Bone marrow (tissue), 2 donors: ENCODE data around the gene PTPRR.

Source experiments
- DNase-seq, 2 donors: peaks; one replicate each; lab custom pipeline; 2025; lab: John Stamatoyannopoulos, UW

PTPRR gene

GRCh38 chr12:70645494-70646317 lies 274.8 kb downstream of the PTPRR start:
- DNase-seq: no peak

- no peak for DNase-seq
These were observed 275.7 kb downstream of the PTPRR start for GRCh38 chr12:70644861-70645260.

- no peak for DNase-seq
These were observed 276.6 kb downstream of the PTPRR start for GRCh38 chr12:70643939-70644338.

GRCh38 chr12:70641691-70642090 lies 278.8 kb downstream of the PTPRR start:
- no peak for DNase-seq

GRCh38 chr12:70640901-70641300 lies 279.6 kb downstream of the PTPRR start:
- no peak for DNase-seq

GRCh38 chr12:70639535-70639934 lies 281.0 kb downstream of the PTPRR start:
- DNase-seq: no peak

DNA sequence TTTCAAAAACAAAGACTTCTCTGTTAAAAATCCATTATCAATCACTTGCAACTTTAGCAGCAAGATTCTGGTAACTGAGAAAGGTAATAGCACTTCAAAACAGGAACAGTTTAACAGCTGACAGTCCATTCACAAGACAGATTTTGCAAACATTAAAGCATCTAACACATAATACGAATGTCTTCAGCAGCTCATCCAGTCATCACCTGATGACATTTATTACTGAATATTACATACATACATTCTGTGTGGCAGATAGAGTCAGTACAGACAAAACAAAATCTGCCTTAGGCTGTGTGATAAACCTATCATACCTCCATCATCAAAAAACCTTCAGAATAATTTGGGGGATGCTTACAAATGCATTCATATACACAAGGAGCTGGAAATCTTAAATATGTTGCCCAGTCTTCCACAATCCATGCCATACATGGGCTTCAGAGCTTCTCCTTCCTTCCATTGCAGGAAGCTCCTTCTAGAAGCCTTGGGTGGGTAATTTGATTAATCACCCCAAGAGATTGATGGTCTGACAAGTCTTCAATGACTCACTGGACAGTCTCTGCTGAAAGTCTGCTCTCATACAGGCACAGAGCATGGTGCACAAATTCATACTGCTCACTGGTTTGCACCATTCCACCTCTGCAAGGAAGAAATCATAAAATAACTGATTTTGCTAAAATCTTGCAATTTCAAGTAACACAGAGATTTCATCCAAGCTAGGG lies 281.7 kb downstream of the PTPRR start:
- no peak for DNase-seq

DNA sequence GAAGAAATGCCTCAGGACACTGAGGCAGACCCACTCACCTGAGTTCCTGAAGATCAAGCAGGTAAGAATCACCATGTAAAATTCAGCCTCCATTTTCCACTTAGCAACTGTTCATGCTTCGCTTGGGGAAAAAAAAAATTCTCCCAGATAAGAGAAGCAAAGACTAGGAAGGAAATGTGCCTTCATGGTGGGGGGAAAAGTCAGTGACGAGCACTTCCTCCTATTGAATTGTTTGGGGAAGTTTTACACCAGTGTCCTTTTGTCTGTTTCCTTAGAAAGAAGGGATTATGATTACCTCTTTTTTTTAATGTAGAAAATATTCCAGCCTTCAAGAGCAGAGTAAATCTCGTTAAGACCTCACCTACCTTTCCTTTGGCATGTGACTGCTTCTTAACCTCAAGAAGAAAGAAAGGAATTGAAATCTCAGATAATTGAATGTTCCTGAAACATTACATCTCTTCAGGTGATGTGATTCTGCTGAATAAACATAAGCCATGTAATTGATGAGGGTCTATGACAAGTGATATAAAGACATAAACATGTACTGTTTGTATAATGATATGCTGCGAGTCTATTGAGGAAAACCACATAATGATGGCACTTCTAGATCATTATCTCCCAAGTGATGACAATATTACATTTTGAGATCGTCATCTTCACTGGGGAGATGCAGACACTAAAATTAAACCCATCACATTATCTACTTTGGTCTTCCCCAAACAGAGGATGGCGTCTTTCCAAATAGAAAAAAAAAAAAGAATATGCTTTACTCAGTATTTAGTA lies 283.0 kb downstream of the PTPRR start, which contains the start of gene PTPRB:
PTPRB (minus strand) TSS at position 127 of the 783 bp plus-strand sequence; CDS start at position 93, 34 bp downstream.
- no peak for DNase-seq

DNA sequence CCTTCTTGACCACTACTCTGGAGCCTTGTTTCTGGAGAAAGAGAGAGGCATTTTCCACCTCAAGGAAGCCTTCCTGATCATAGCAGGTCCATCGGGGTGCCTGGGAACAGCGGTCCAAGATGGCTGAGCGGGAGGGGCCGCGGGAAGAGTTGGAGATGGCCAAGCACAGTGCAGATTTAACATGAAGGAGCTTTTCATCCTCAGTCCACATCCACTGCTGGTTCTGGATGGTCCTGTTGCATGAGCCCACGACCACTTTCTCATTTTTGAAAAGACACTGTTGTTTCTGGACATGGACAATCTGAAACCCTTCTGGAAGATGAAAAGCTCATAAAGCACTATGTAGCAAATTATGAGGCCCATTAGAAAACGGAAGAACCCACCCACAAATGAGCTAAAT lies 284.8 kb downstream of the PTPRR start:
- no peak for DNase-seq

- DNase-seq: no peak
These were observed 291.6 kb downstream of the PTPRR start for GRCh38 chr12:70628701-70629480.

GRCh38 chr12:70627677-70628076 lies 292.9 kb downstream of the PTPRR start:
- DNase-seq: no peak

GRCh38 chr12:70626180-70626579 lies 294.4 kb downstream of the PTPRR start:
- no peak for DNase-seq

- no peak for DNase-seq
These were observed 300.9 kb downstream of the PTPRR start for GRCh38 chr12:70619471-70620152.

DNA sequence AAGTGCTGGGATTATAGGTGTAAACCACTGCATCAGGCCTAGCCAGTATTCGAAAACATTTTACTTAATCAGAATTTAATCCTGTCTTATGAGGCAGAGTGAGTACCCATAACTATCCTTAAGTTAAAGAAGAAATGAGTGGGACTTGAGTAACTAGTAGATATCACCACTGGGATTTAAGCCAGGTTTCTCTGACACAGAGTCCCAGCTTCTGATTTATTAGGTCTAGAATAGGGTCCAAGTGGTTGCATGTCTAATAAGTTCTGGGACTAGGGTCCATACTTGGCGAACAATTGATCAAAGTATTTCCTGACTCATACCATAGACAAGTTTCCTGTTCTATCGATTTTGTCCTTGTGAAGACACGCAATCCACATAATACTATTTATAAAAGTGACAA lies 302.2 kb downstream of the PTPRR start:
- no peak for DNase-seq

- DNase-seq: no peak
These were observed 303.1 kb downstream of the PTPRR start for GRCh38 chr12:70617450-70617849.

- no peak for DNase-seq
These were observed 305.2 kb downstream of the PTPRR start for GRCh38 chr12:70615174-70615866.

DNA sequence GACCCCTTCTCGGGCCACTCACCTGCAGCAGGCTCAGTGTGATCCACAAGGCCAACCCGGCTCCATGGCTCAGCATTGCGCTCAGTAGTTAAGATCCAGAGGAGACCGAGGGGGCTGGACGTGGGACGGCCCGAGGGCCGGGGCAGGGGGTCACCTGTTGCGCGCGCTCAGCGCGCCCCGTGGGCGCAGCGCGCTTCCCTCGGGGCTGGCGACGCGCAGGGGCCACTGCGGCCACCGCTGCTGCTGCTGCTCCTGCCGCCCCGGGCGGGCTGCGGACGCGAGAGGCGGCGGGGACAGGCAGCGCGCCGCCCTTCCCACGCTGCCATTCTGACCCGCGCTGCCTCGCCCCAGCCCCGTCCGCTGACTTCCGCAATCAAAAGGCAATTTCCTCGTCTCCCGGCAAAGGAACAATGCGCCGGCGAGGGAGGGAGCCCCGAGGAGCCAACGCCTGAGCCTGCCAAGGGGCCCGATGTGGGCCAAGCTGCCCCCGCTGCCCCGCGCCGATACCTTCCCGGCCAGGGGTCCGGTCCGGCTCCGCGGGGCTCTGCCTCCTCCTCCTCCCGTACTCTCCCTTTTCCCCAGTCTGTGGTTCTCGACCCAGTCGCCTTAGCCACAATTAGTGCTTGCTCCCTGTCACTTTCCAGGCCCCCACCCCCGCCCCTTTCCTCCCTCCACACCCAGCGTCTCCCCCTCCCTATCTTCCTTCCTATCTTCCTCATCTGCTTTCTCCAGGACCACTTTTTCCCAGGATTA lies 310.6 kb downstream of the PTPRR start:
- DNase-seq: peak in 1 of 2 donors; percentile 1

DNA sequence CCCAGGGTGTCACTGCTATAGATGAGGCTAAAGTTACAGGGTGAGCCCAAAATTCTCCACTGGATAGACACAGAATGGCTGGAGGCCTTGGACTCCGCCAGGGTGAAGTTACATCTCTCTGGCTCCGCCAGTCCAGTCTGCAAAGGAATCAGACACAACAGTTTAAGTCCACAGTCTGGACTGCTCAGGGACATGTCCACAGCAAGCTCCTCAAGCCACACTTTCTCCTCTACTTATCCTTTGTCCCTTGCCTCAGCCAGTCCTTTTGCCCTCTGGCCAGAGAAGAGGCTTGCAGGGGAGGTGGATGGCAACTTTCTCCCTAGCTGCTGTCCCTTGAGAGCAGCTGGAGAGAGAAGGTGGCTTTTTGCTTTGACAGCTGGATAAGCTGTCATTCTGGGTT lies 311.3 kb downstream of the PTPRR start:
- no peak for DNase-seq

- DNase-seq: no peak
These were observed 312.4 kb downstream of the PTPRR start for GRCh38 chr12:70608184-70608583.

DNA sequence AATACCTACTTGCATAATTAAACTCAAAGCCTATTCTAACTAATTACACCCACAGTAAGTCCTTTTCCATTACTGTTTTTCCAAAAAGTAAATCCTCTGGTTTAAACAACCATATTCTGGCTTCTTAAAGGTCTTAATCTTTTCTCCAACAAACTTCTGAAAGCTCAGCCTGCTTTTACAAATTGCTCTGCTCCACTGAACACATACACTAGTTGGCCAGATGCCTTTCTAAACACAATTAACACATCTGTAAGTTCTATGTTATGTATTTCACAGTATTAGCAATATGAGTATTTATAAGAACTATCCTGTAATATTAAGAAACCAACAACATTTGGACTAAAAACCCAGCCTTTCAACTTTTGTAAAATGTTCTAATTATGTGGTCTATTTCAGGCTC lies 313.4 kb downstream of the PTPRR start:
- no peak for DNase-seq
